ENCODE data around the gene GJC2. TPM values are rescaled to one million over a fixed set of nuclear protein-coding genes. Genes with fewer than 3 reads are reported as not detected.

Gene GJC2
- total RNA-seq, 1 donor from 2014 or later, result 1.1 TPM

DNA sequence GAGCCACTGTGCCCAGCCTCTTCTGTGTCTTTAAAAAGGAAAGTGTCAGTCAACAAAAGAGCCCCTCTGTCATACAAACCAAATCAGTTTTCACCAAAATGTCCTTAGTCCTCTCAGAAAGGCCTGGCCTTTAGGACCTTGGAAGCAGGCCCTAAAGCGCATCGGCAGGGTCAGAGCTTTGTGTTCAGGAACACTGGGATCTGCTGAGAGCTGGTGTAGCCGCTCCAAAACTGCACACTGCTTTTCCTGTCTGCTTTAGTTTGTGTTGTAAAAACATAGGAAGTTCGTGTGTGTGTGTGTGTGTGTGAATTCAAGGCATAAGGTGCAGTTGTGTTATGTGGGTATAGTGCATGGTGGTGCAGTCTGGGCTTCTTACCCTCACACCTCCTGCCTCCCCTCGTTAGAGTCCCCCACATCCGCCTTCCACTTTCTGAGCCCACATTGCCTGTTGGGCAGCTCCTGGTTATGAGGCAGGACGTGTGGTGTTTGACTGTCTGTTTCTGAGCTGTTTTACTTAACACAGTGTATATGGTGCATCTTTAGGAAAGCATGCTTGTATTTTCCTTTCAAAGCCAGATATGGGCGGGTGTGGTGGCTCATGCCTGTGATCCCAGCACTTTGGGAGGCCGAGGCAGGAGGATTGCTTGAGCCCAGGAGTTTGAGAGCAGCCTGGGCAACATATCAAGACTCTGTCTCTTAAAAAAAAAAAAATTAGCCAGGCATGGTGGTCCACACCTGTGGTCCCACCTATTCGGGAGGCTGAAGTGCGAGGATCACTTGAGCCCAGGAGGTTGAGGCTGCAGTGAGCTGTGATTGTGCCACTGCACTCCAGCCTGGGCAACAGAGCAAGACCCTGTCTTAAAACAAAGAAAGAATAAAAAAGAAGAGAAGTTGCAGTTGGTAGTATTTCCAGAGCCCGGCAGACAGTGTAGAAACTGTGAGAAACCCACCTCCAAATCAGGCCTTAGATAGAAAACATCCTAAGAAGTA is 28.3 kb downstream of the GJC2 start:
- peaks cover 6% of the 10 kb centered on the region for H3K36me3 Mint-ChIP-seq (ENCODE audit: low read depth, unreplicated experiment)
- Histone ChIP-seq H3K27me3 (ENCODE audit: insufficient read depth, low read length) (no peaks in the 10 kb centered on the region), H3K4me3 (ENCODE audit: insufficient read depth, low read depth, low read length) (no peak overlapping the region), H3K4me1 (ENCODE audit: insufficient read depth, low read length) (no peaks in the 10 kb centered on the region), H3K27ac (ENCODE audit: low read depth, low read length) (no peak overlapping the region), H3K79me2 (ENCODE audit: insufficient read depth, low read length) (peaks cover 17% of the 10 kb centered on the region), H2AFZ (ENCODE audit: low read depth, low read length) (no peak overlapping the region), H3K36me3 (ENCODE audit: insufficient read depth, low read length) (no peaks in the 10 kb centered on the region), H3K4me2 (ENCODE audit: low read length) (no peak overlapping the region), H3K9ac (ENCODE audit: low read length) (no peak overlapping the region), H4K20me1 (ENCODE audit: insufficient read depth, low read length) (peaks cover 17% of the 10 kb centered on the region), H3K9me3 (ENCODE audit: insufficient read depth, low read depth, low read length) (no peaks in the 10 kb centered on the region)
- H3K4me3 Mint-ChIP-seq (ENCODE audit: unreplicated experiment), result no peak overlapping the region
- H3K27ac Mint-ChIP-seq (ENCODE audit: unreplicated experiment), result peak overlapping the region; percentile 35
- no peaks in the 10 kb centered on the region for H3K9me3 Mint-ChIP-seq (ENCODE audit: unreplicated experiment)
- no peak for DNase-seq (ENCODE audit: low read depth)
- TF ChIP-seq, protein P1, sequence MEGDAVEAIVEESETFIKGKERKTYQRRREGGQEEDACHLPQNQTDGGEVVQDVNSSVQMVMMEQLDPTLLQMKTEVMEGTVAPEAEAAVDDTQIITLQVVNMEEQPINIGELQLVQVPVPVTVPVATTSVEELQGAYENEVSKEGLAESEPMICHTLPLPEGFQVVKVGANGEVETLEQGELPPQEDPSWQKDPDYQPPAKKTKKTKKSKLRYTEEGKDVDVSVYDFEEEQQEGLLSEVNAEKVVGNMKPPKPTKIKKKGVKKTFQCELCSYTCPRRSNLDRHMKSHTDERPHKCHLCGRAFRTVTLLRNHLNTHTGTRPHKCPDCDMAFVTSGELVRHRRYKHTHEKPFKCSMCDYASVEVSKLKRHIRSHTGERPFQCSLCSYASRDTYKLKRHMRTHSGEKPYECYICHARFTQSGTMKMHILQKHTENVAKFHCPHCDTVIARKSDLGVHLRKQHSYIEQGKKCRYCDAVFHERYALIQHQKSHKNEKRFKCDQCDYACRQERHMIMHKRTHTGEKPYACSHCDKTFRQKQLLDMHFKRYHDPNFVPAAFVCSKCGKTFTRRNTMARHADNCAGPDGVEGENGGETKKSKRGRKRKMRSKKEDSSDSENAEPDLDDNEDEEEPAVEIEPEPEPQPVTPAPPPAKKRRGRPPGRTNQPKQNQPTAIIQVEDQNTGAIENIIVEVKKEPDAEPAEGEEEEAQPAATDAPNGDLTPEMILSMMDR (IDR thresholded peaks at IDR 0.05; ENCODE audit: insufficient read depth, low read depth, low read length), result no peak
- no peak for TF ChIP-seq EZH2 (IDR thresholded peaks at IDR 0.05; ENCODE audit: insufficient read depth, low read length)
- FAIRE-seq, result no peak
- no peaks in the 10 kb centered on the region for H3K27me3 Mint-ChIP-seq (ENCODE audit: low read depth, unreplicated experiment)
- H3K4me1 Mint-ChIP-seq (ENCODE audit: low read depth, unreplicated experiment), result no peaks in the 10 kb centered on the region

DNA sequence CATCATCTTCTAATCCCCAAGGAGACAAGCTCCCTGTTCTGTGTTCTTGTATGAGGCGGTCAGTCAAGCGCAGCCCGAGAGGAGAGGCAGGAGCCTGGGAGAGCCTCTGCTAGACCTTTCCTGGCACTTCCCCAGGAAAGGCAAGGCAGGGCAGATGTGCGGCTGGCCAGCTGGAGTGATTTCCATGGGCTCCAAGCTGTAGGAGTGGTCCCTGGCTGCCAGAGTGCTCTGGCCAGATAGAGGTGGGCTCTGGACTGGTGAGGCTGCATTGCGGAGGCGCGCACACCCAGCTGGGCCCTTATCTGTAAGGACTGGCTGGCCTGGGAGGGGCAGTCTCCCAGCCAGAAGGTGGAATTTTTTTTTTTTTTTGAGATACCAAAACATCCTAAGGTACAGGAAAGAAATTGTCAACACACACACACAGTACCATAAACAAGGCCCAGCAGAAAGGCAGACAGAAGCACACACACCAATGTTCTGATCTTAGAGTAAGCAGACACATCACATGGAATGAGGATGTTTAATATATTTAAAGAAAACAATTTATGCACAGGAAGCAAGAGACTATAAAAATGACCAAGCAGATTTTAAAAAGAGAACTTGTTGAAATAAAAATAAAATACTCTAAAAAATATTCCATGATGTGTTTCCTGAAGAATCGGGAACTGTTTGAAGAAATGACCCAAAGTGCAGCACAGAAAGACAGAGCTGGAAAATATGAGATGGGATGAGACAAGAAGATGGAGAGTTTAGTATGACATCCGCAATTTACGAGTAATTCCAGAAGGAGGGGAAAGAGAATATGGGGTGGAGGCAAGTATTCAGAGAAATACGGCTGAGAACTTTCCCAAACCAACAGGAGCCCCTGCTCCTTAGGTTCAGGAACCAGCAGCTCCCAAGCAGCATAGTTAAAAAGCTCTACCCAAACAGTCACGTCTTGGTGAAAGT is 29.3 kb downstream of the GJC2 start:
- H3K27me3 ChIP-seq (ENCODE audit: insufficient read depth, low read length), result no peaks in the 10 kb centered on the region
- Mint-ChIP-seq H3K27ac (ENCODE audit: unreplicated experiment) (no peak overlapping the region), H3K4me1 (ENCODE audit: low read depth, unreplicated experiment) (no peaks in the 10 kb centered on the region), H3K4me3 (ENCODE audit: unreplicated experiment) (no peak overlapping the region), H3K9me3 (ENCODE audit: unreplicated experiment) (no peaks in the 10 kb centered on the region), H3K27me3 (ENCODE audit: low read depth, unreplicated experiment) (no peaks in the 10 kb centered on the region), H3K36me3 (ENCODE audit: low read depth, unreplicated experiment) (peaks cover 8% of the 10 kb centered on the region)
- no peaks in the 10 kb centered on the region for H3K4me1 ChIP-seq (ENCODE audit: insufficient read depth, low read length)
- TF ChIP-seq, protein P1 (IDR thresholded peaks at IDR 0.05; ENCODE audit: insufficient read depth, low read depth, low read length), result no peak
- TF ChIP-seq EZH2 (IDR thresholded peaks at IDR 0.05; ENCODE audit: insufficient read depth, low read length), result no peak
- no peaks in the 10 kb centered on the region for H3K9me3 ChIP-seq (ENCODE audit: insufficient read depth, low read depth, low read length)
- H3K9ac ChIP-seq (ENCODE audit: low read length), result no peak overlapping the region
- H3K4me3 ChIP-seq (ENCODE audit: insufficient read depth, low read depth, low read length), result no peak overlapping the region
- no peak overlapping the region for H2AFZ ChIP-seq (ENCODE audit: low read depth, low read length)
- H3K4me2 ChIP-seq (ENCODE audit: low read length), result no peak overlapping the region
- FAIRE-seq, result no peak
- H4K20me1 ChIP-seq (ENCODE audit: insufficient read depth, low read length), result peaks cover 10% of the 10 kb centered on the region
- no peak for DNase-seq (ENCODE audit: low read depth)
- peaks cover 10% of the 10 kb centered on the region for H3K79me2 ChIP-seq (ENCODE audit: insufficient read depth, low read length)
- no peak overlapping the region for H3K27ac ChIP-seq (ENCODE audit: low read depth, low read length)
- H3K36me3 ChIP-seq (ENCODE audit: insufficient read depth, low read length), result no peaks in the 10 kb centered on the region
